Stimulated activated CD4-positive, alpha-beta T cell treated with anti-CD3 and anti-CD28 coated beads, Interleukin-4, amount 100 ng/mL, for 1 hour (primary cell): ENCODE measurements around the gene EIF1AD.
A peak's percentile ranks its signal among the peaks of the same experiment; 100 is the strongest.
"Not testable (repeated sequence)": the region's sequence is repeated elsewhere in the genome, so short reads cannot be mapped to it uniquely, and the experiment has no call there.

Experiments
- DNase-seq: peaks from one replicate; pipeline ENCODE4 v3.0.0-alpha.2; 2020

The EIF1AD gene

DNA sequence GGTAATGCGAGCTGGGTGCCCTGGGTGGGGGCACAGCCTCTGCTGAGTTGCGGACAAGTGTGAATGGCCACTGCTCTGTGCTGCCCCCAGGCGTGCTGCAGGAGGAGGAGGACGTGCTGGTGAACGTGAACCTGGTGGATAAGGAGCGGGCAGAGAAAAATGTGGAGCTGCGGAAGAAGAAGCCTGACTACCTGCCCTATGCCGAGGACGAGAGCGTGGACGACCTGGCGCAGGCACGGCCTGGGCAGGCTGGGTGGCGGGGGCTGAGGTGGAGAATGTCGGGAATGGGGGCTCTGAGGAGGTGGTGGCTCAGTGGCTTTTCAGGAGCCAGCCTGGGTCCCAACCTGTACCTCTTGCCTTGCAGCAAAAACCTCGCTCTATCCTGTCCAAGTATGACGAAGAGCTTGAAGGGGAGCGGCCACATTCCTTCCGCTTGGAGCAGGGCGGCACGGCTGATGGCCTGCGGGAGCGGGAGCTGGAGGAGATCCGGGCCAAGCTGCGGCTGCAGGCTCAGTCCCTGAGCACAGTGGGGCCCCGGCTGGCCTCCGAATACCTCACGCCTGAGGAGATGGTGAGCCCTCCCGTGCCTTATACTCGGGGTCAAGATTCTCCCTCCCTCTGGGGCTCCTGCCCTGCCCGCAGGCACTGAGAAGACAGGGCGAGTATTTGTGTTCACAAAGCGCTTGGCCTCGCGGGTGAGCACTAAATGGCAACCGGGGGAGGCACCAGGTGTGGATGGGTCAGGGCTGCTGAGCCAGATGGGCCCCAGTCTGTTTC, 35.8 kb downstream of the EIF1AD start:
- no peak for DNase-seq

DNA sequence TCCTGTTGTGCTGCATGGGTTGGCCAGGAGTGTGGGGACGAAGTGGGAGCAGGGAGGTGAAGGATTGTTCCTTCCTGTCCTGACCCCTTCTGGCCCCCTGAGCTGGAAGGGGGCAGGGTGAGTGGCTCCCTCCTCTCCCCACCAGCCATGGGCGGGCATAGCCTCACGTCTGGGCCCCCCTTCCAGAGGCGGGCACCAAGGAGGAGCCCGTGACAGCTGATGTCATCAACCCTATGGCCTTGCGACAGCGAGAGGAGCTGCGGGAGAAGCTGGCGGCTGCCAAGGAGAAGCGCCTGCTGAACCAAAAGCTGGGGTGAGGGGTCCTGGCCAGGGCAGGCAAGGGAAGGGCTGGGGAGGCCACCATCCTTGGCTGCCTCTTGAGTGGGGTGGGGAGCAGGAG, 37.1 kb downstream of the EIF1AD start:
- no peak for DNase-seq

DNA sequence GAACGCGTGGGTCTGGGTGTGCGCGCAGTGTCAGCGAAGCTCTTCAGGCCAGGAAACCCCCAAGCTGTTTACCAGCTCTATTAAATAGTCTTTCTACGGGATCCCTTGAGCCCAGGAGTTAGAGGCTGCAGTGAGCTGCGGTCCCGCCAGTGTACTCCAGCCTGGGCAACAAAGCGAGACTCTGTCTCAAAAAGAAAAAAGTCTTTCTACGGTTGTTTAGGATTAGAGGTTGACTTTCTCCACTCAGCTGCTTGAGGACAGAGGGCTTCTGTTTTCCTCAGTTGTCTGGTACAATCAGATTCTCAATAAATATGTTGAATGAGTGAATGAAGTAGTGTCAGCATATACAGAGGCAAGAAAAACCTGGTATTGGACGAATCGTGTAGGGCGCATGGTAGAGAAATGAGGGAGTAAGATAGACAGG, 39.8 kb downstream of the EIF1AD start:
- DNase-seq: no peak

DNA sequence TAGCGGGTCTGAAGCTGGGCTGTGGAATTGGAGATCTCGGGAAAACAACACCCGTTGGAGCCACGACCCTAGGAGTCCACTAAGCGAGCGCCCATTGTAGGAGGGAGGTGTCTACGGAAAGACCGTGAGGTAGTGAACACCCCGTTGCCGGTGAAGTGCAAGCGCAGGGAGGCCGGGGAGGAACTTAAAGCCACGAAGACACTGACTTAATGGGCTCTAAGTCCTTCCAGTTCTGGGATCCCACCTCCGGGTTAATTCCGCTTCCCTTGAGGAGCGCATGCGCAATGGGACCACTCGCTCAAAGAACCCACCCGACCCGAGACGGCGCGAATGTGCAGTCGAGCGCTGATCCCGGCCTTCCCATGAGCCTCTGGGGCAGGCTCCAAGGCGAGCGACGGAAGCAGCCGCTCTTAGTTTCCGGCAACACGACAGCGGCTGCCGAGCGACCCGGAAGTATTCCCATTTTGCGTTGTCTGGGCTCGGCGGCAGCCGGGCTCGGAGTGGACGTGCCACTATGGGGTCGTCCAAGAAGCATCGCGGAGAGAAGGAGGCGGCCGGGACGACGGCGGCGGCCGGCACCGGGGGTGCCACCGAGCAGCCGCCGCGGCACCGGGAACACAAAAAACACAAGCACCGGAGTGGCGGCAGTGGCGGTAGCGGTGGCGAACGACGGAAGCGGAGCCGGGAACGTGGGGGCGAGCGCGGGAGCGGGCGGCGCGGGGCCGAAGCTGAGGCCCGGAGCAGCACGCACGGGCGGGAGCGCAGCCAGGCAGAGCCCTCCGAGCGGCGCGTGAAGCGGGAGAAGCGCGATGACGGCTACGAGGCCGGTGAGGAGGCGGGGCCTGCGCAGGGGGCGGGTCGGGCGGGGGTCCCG, 40.5 kb downstream of the EIF1AD start, which contains the start of gene SART1:
SART1 (plus strand) TSS at position 468 of the 874 bp plus-strand sequence; CDS start at position 515, 47 bp downstream.
- peak; percentile 95 for DNase-seq

- DNase-seq: no peak
Measured at GRCh38 chr11:65960824-65961266, 41.1 kb downstream of the EIF1AD start.

GRCh38 chr11:65958774-65959420, 43.1 kb downstream of the EIF1AD start:
- no peak for DNase-seq

- DNase-seq: no peak
Measured at GRCh38 chr11:65958291-65958690, 43.7 kb downstream of the EIF1AD start.

GRCh38 chr11:65954771-65955170, 47.2 kb downstream of the EIF1AD start:
- DNase-seq: no peak

DNA sequence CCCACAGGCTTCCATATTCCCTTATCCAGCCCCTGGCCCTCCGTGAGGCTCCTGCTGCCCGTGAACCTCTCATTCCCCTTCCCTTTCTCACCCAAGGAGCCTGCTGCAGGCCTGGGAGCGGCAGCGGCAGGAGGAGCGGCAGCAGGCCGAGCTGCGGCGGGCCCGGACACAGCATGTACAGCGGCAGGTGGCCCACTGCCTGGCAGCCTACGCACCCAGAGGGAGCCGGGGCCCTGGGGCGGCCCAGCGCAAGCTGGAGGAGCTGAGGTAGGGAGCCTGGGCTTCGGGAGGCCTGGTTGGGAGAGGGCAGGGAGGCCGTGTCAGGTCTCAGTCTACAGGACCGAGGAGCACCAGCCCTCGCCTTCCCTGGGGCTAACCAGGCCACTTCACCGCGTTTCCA, 48.5 kb downstream of the EIF1AD start:
- no peak for DNase-seq

DNA sequence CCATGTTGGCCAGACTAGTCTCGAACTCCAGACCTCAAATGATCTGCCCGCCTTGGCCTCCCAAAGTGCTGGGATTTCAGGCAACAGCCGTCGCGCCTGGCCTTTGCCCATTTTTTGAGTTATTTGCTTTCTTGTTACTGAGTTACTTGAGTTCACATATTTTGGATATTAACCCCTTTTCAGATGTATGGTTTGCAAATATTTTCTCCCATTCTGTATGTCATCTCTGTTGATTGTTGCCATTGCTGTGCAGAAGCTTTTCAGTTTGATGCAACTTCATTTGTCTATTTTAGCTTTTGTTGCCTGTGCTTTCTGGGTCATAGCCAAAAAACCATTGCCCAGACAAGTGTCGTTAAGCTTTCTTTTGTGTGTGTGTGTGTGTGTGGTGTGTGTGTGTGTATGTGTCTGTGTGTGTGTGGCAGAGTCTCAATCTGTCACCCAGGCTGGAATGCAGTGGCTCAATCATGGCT, 49.9 kb downstream of the EIF1AD start:
- DNase-seq: no peak

DNA sequence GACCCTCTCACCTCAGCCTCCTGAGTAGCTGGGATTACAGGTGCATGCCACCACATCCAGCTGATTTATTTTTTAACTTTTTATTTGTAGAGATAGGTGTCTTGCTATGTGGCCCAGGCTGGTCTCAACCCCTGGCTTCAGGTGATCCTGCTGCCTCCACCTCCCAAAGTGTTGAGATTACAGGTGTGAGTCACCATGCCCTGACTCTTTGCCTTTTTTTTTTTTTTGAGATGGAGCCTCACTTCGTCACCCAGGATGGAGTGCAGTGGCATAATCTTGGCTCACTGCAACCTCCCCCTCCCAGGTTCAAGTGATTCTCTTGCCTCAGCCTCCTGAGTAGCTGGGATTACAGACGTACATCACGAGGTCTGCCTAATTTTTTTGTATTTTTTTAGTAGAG, 50.3 kb downstream of the EIF1AD start:
- not testable (repeated sequence) for DNase-seq

GRCh38 chr11:65950711-65951110, 51.2 kb downstream of the EIF1AD start:
- DNase-seq: not testable (repeated sequence)

GRCh38 chr11:65947603-65948125, 54.3 kb downstream of the EIF1AD start:
- DNase-seq: no peak

- DNase-seq: no peak
Measured at GRCh38 chr11:65947133-65947532, 54.8 kb downstream of the EIF1AD start.

- DNase-seq: no peak
Measured at GRCh38 chr11:65946655-65947054, 55.3 kb downstream of the EIF1AD start.
